GM18526 (cell line): ENCODE results near the gene ATP8A2.

Experiments used
- POLR2A ChIP-seq: IDR thresholded peaks from 3 replicates; pipeline ENCODE4 v1.6.1; 2011; ENCODE audit not compliant: insufficient read length; ENCODE audit errors: extremely low read depth

Gene ATP8A2

GRCh38 chr13:26054896-26055295 is 683.1 kb downstream of the ATP8A2 start:
- no peak for TF ChIP-seq POLR2A

- no peak for TF ChIP-seq POLR2A
These were observed 686.9 kb downstream of the ATP8A2 start for GRCh38 chr13:26058704-26059103.

DNA sequence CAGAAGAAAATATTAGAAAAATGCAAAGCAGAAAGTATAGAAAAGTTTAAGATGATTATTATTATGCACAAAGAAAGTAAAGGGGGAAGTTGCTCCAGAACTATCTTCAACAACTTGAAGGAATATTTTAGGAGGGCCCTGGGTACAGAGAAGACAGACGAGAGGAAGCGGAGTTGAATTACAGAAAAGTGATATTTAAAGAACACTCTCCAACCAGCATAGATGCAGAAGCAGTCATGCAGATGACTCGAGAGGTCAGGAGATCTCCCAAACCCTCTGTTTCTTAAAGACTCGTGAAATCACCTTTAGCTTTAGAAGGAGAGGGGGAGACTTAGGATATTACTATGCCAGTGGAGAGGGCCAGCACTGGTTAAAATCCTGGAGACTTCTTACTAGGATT is 688.6 kb downstream of the ATP8A2 start:
- TF ChIP-seq POLR2A = no peak

GRCh38 chr13:26061256-26061655 is 689.5 kb downstream of the ATP8A2 start:
- no peak for TF ChIP-seq POLR2A

GRCh38 chr13:26061947-26062346 is 690.2 kb downstream of the ATP8A2 start:
- no peak for TF ChIP-seq POLR2A

- no peak for TF ChIP-seq POLR2A
These were observed 691.2 kb downstream of the ATP8A2 start for GRCh38 chr13:26062853-26063444.

DNA sequence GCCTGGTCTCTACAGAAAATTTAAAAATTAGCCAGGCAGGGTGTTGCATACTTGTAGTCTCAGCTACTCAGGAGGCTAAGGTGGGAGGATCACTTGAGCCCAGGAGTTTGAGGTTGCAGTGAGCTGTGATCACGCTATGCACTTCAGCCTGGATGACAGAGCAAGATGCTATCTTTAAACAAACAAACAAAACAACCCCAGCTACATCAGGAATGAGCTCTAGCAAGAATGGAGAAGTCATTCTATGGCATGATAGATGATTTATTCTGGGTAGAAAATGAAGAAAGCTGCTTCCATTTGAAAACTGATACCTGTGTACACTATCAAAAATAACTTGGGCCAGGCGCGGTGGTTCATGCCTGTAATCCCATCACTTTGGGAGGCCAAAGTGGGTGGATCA is 695.8 kb downstream of the ATP8A2 start:
- TF ChIP-seq POLR2A = no peak

DNA sequence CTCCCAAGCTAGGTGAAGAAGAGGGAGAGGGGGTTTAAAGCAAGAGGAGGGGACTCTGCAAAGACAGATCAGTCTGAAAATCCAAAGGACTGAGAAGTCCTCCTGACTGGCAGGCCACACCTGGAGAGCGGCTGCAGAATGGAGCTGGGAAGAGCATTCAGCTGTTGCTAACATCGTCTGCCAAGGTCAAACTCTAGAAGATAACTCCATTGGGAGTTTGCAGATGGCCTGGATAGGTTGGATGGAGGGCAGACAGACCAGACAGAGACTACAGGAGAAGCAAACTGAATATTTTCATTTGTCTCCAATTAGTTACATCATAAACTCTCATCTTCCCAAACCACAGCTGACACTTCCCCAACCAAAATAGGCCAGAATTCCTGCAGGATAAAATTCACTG is 699.9 kb downstream of the ATP8A2 start:
- TF ChIP-seq POLR2A = no peak

DNA sequence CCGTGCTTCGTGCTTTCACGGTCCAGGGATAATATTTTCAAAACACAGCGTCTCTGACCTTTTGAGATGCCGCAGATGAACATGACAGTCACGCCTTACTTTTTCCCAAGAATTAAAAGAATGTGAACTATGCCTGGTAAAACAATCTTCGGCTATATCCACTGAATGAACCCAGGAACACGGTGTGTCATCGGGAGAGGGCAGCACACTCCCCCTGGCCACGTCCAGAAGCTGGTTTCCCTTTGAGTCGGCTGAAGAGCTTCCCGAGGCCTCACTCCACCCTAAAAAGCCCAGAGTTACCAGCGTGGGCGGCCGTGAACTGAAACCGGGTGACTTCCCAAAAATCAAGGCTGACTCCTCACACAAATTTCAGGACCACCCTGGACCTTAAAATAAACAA is 702.9 kb downstream of the ATP8A2 start:
- no peak for TF ChIP-seq POLR2A
